Hepatocyte (in vitro differentiated cells): ENCODE data around the gene KAT2B. TPM values are rescaled to one million over a fixed set of nuclear protein-coding genes. Genes with fewer than 3 reads are reported as not detected.
A peak's percentile ranks its signal among the peaks of the same experiment; 100 is the strongest.

ENCODE experiments used
- DNase-seq: peaks from one replicate; pipeline ENCODE4 v3.0.0-alpha.2; 2016; ENCODE audit warnings: low spot score
- H2AFZ ChIP-seq: fragments of 200-600 bp; sonication (generic); 2 replicates; pipeline ENCODE4 v1.6.0; 2016; ENCODE audit warnings: antibody characterized with exemption, mild to moderate bottlenecking
- H3K27ac ChIP-seq: fragments of 200-600 bp; sonication (generic); 2 replicates; pipeline ENCODE4 v1.5.1; 2016; ENCODE audit warnings: mild to moderate bottlenecking
- H3K27me3 ChIP-seq: fragments of 200-600 bp; sonication (generic); 2 replicates; pipeline ENCODE4 v1.6.1; 2016
- H3K36me3 ChIP-seq: fragments of 200-600 bp; sonication (generic); replicated peaks from 2 replicates; pipeline ENCODE4 v1.5.1; 2016; ENCODE audit warnings: low read depth; ENCODE audit not compliant: insufficient read depth
- H3K4me1 ChIP-seq: fragments of 200-600 bp; sonication (generic); 2 replicates; pipeline ENCODE4 v1.5.1; 2016; ENCODE audit warnings: mild to moderate bottlenecking, moderate library complexity; ENCODE audit not compliant: insufficient read depth
- H3K4me2 ChIP-seq: fragments of 200-600 bp; sonication (generic); 2 replicates; pipeline ENCODE4 v1.6.0; 2016
- H3K4me3 ChIP-seq: fragments of 200-600 bp; sonication (generic); 2 replicates; pipeline ENCODE4 v1.5.1; 2016; ENCODE audit warnings: mild to moderate bottlenecking
- H3K79me2 ChIP-seq: fragments of 200-600 bp; sonication (generic); 2 replicates; pipeline ENCODE4 v1.6.0; 2017; ENCODE audit warnings: mild to moderate bottlenecking
- H3K9me2 ChIP-seq: fragments of 200-600 bp; sonication (generic); replicated peaks from 2 replicates; pipeline ENCODE4 v1.6.0; 2017; ENCODE audit warnings: mild to moderate bottlenecking; ENCODE audit not compliant: insufficient read depth
- H3K9me3 ChIP-seq: fragments of 200-600 bp; sonication (generic); 2 replicates; pipeline ENCODE4 v1.5.1; 2016; ENCODE audit warnings: low read depth, mild to moderate bottlenecking
- H4K20me1 ChIP-seq: fragments of 200-600 bp; sonication (generic); 2 replicates; pipeline ENCODE4 v1.6.0; 2016; ENCODE audit warnings: mild to moderate bottlenecking; ENCODE audit not compliant: insufficient read depth, poor library complexity, severe bottlenecking
- EZH2 ChIP-seq: fragments of 200-600 bp; sonication (generic); IDR thresholded peaks from 2 replicates; pipeline ENCODE4 v1.6.1; 2016; ENCODE audit warnings: antibody characterized with exemption, mild to moderate bottlenecking, borderline replicate concordance
- EZH2phosphoT487 ChIP-seq: fragments of 200-600 bp; sonication (generic); IDR thresholded peaks from one replicate; pipeline ENCODE4 v1.6.1; 2018; ENCODE audit warnings: antibody characterized with exemption, mild to moderate bottlenecking, low read depth, moderate library complexity; ENCODE audit not compliant: unreplicated experiment, severe bottlenecking
- WGBS: methylation state at CpG from one replicate; pipeline ENCODE4 v1.1.6; 2016; ENCODE audit warnings: low lambda C conversion rate; ENCODE audit errors: missing lambda C conversion rate; 5-methylcytosine and 5-hydroxymethylcytosine counted together
- polyA plus RNA-seq: library from polyadenylated mRNA; unstranded; fragments of >200 nt; fragmentation: Nextera tagmentation; extraction: Ambion mirVana; gene quantifications from 2 replicates; pipeline ENCODE4 v1.2.1, GENCODE V29; 2016
- total RNA-seq: library from RNA; depleted of rRNA; stranded (reverse); fragments of >200 nt; gene quantifications from 2 replicates; pipeline ENCODE4 v1.2.3, GENCODE V29; 2014
- TF ChIP-seq, protein P1 (sequence below): fragments of 200-600 bp; sonication (generic); IDR thresholded peaks from 2 replicates; pipeline ENCODE4 v1.5.1; 2016; ENCODE audit warnings: antibody characterized with exemption, mild to moderate bottlenecking; ENCODE audit not compliant: poor library complexity

Gene KAT2B
- total and polyA plus RNA-seq, 2 experiments from 2014 or later = 11.7 to 13.3 TPM

DNA sequence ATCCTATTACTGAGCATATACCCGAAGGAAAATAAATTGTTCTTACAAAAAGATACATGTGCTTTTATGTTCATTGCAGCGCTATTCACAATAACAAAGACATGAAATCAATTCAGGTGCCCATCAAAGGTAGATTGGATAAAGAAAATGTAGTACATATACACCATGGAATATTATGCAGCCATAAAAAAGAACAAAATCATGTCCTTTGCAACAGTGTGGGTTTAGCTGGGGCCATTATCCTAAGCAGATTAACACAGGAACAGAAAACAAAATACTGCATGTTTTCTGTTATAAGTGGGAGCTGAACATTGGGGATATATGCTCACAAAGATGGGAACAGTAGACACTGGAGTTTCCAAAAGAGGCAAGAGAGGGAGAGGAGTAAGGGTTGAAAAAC is 103.3 kb downstream of the KAT2B start:
- H3K27me3 ChIP-seq = no peaks in the 10 kb centered on the region
- no peak overlapping the region for H3K4me3 ChIP-seq
- DNase-seq = no peak
- H3K4me2 ChIP-seq = no peak overlapping the region
- no peaks in the 10 kb centered on the region for H3K79me2 ChIP-seq
- no peak overlapping the region for H3K27ac ChIP-seq
- TF ChIP-seq, protein P1, sequence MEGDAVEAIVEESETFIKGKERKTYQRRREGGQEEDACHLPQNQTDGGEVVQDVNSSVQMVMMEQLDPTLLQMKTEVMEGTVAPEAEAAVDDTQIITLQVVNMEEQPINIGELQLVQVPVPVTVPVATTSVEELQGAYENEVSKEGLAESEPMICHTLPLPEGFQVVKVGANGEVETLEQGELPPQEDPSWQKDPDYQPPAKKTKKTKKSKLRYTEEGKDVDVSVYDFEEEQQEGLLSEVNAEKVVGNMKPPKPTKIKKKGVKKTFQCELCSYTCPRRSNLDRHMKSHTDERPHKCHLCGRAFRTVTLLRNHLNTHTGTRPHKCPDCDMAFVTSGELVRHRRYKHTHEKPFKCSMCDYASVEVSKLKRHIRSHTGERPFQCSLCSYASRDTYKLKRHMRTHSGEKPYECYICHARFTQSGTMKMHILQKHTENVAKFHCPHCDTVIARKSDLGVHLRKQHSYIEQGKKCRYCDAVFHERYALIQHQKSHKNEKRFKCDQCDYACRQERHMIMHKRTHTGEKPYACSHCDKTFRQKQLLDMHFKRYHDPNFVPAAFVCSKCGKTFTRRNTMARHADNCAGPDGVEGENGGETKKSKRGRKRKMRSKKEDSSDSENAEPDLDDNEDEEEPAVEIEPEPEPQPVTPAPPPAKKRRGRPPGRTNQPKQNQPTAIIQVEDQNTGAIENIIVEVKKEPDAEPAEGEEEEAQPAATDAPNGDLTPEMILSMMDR = no peak
- no peak for TF ChIP-seq EZH2phosphoT487
- no peak for TF ChIP-seq EZH2
- no peaks in the 10 kb centered on the region for H3K9me3 ChIP-seq
- no peaks in the 10 kb centered on the region for H3K36me3 ChIP-seq
- H3K9me2 ChIP-seq = no peaks in the 10 kb centered on the region
- 100% methylated on average over 2 of the region's 2 CpGs for WGBS
- no peak overlapping the region for H2AFZ ChIP-seq
- no peaks in the 10 kb centered on the region for H4K20me1 ChIP-seq
- peaks cover 5% of the 10 kb centered on the region for H3K4me1 ChIP-seq

DNA sequence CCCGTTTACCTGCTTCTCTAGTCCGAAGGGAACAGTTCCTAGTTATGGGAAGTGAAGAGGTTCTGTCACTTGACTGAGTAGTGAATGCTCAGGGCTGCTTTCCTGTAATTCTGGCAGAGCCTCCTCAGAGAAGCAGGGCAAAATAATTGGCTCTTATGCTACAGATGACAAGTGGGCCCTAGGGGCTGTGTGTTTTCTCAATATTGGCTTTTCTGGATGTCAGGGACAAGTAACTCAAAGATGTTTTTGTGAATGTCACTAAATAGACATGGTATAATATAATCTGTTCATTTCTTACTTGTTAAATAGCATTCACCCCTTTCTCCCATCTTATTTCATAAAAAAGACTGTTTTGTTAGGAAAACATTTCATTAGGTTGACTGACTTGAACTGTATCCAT is 105.6 kb downstream of the KAT2B start:
- H3K36me3 ChIP-seq = no peaks in the 10 kb centered on the region
- 49% methylated on average over 2 of the region's 2 CpGs for WGBS

DNA sequence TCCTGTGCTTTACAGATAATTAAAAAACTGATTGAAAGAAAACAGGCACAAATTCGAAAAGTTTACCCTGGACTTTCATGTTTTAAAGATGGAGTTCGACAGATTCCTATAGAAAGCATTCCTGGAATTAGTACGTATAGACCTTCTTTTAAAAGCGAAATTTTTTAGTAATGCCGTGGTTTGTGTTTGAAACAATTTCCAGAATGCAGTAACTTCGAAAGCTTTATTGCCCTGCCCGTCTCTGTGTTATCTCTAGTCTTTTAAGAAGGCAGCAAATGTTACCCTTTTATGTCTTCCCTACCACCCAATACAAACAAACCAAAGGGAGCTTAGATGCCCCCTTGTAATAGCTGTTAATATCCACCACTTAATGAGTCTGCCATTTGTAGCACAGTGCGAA is 106.1 kb downstream of the KAT2B start:
- no peaks in the 10 kb centered on the region for H3K36me3 ChIP-seq

More for the DNA sequence above, 105.6 kb downstream of the KAT2B start:
- Histone ChIP-seq H3K4me3 (no peak overlapping the region), H3K27me3 (no peaks in the 10 kb centered on the region), H4K20me1 (no peaks in the 10 kb centered on the region), H3K9me2 (no peaks in the 10 kb centered on the region), H3K27ac (peak overlapping the region; percentile 20), H2AFZ (peak overlapping the region; percentile 6), H3K9me3 (no peaks in the 10 kb centered on the region), H3K4me1 (peaks cover 5% of the 10 kb centered on the region), H3K4me2 (peak overlapping the region; percentile 47), H3K79me2 (no peaks in the 10 kb centered on the region)
- no peak for DNase-seq
- TF ChIP-seq, protein P1 = no peak
- TF ChIP-seq EZH2phosphoT487 (no peak), EZH2 (no peak)

More for the DNA sequence above, 106.1 kb downstream of the KAT2B start:
- Histone ChIP-seq H3K4me1 (peaks cover 5% of the 10 kb centered on the region), H3K9me2 (no peaks in the 10 kb centered on the region), H3K4me2 (peak overlapping the region; percentile 47), H3K27ac (peak overlapping the region; percentile 20), H3K9me3 (no peaks in the 10 kb centered on the region), H3K79me2 (no peaks in the 10 kb centered on the region), H4K20me1 (no peaks in the 10 kb centered on the region), H2AFZ (peak overlapping the region; percentile 6), H3K27me3 (no peaks in the 10 kb centered on the region), H3K4me3 (no peak overlapping the region)
- 18% methylated on average over 8 of the region's 8 CpGs for WGBS
- no peak for TF ChIP-seq EZH2
- TF ChIP-seq, protein P1 = no peak
- no peak for TF ChIP-seq EZH2phosphoT487
- DNase-seq = no peak
